Uterus (tissue), 2 donors: Measurements from ENCODE around the gene ANKRD31.

Experiments used
- POLR2A ChIP-seq, 2 donors: fragments of 450-650 bp; IDR thresholded peaks; one replicate each; pipeline ENCODE4 v1.6.1; 2016; ENCODE audit warnings: antibody characterized with exemption in 2 of 2, mild to moderate bottlenecking in 1 of 2, moderate library complexity in 1 of 2
- TF ChIP-seq, protein P1 (sequence below), 4 experiments: fragments of 200-600 bp in 2 of 4; fragments of 450-650 bp in 2 of 4; sonication (generic) in 2 of 4; IDR thresholded peaks; one replicate each; pipeline ENCODE4 v1.5.1; 2016 to 2019; ENCODE audit warnings: antibody characterized with exemption in 4 of 4, mild to moderate bottlenecking in 2 of 4, moderate library complexity in 1 of 4

DNA sequence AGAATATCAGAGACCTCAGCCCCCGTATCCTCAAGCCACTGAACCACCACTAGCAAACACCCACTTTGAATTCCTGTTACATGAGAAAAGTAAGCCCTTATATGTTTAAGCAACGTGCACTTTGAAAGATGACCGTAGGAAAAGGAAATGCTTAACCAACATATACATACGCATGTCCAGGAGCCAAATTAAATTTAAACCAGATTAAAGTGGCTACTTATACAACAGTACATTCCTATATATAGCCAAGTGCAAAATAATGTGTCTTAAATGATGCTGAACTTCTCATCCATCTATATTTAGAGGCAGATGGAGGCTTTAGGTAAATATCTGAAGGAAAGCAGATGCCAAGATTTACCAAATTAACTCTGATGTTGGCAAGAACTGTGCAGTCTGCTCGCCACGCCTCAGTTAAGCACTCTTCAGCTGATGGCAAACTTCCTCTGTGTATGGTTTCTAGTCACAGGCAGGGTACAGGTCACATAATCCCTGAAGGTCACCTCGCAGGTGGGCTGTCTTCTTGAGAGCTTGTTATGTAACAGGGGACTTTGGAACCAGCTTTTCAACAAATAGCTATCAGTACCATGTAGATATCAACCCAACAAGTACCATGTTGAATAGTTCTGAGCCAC is 192.9 kb downstream of the ANKRD31 start:
- TF ChIP-seq POLR2A (IDR thresholded peaks at IDR 0.05): no peak
- TF ChIP-seq, protein P1, sequence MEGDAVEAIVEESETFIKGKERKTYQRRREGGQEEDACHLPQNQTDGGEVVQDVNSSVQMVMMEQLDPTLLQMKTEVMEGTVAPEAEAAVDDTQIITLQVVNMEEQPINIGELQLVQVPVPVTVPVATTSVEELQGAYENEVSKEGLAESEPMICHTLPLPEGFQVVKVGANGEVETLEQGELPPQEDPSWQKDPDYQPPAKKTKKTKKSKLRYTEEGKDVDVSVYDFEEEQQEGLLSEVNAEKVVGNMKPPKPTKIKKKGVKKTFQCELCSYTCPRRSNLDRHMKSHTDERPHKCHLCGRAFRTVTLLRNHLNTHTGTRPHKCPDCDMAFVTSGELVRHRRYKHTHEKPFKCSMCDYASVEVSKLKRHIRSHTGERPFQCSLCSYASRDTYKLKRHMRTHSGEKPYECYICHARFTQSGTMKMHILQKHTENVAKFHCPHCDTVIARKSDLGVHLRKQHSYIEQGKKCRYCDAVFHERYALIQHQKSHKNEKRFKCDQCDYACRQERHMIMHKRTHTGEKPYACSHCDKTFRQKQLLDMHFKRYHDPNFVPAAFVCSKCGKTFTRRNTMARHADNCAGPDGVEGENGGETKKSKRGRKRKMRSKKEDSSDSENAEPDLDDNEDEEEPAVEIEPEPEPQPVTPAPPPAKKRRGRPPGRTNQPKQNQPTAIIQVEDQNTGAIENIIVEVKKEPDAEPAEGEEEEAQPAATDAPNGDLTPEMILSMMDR (IDR thresholded peaks at IDR 0.05): no peak
